ENCODE data around the gene ANKRD40CL.
"Not testable (repeated sequence)": the region's sequence is repeated elsewhere in the genome, so short reads cannot be mapped to it uniquely, and the experiment has no call there.

The ANKRD40CL gene, protein sequence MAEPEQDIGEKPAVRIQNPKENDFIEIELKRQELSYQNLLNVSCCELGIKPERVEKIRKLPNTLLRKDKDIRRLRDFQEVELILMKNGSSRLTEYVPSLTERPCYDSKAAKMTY

DNA sequence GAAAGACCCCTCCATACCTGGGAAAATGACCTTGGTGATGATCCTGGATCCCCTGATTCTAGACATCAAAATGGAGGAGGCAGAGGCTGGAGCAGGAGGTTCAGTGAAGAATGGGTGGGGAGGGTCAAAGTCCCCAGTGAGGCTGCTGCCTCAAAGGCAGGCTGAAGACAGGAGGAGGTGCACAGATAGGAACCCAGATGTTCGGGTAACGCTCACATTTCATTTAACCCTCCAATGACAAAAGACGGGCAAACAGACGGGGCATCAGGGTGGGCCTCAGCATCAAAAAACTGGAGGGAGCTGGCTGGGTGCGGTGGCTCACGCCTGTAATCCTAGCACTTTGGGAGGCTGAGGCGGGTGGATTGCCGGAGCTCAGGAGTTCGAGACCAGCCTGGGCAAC, at the start of gene ANKRD40CL:
Gene ANKRD40CL (minus strand): TSS at position 73 of the 400 bp plus-strand sequence. CDS start 605 bp downstream, outside the sequence.
- no peak for DNase-seq (ENCODE audit: low spot score)

DNA sequence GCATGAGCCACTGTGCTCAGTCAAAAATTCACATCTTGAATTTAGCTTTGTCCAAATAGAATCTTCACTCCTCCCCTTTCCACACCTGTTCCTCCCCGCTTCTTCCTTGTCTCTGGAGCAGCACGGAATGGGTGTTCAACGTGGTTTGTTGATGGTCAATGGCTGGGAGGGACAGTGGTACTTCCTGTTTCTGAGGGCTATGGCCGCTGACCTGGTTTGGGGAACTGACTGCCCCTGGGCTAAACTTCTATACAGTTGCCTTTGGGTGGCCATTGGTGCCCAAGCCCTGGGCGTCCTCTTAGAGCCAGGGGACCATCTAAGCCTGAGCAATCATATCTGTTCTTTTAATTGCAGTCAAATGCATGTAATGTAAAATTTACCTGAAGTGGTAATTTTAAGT, 49.0 kb upstream of the ANKRD40CL start:
- no peak for DNase-seq (ENCODE audit: low spot score)

DNA sequence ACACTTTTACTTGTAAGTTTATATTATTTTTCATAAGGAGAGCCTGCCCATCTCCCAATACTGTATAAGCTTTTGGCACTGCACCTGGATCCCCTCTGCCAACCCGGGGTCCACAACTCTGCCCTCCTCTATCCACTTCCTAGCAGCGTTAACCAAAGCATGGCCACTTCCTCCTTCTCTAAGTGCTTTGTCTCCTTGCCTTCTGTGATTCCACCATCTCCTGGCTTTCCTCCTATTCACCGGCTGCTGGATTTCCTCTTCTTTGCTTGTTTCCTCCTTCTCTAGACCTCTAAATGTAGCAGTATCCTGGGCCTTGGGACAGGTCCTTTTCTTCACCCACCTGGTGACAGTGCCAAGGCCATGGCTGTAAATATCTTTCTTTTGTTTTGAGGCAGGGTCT, 48.1 kb upstream of the ANKRD40CL start:
- no peak for DNase-seq (ENCODE audit: low spot score)

DNA sequence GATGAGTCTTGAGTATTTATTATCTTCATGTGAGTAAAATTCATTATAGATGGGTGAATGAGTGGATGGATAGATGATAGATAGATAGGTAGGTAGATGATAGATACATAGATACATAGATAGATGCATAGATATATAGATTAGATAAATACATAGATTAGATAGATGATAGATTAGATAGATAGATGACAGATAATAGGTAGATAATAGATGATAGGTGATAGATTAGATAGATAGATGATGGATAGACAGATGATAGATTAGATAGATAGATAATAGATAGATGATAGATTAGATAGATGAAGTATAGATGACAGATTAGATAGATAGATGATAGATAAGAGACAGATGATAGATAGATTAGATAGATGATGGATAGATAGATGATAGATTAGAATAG, 46.3 kb upstream of the ANKRD40CL start:
- DNase-seq (ENCODE audit: low spot score): no peak

DNA sequence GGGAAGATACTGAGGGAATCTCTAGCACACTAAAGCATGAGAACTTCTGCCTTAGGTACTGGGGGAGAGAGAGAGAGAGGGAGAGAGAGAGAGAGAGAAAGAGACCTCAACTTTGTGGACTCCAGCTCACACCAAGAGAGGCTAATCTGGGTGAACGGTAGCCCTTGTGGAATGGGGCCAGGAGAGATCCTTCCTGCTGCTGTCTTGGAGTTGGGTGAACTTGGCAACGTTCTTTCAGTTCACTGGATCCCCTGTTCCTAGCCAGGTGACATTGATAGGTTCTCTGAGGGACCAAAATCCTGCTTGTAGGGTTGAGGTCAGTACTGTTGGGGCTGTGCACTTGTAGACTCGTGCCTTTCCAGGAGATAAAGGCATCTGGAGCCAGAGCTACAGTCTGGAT, 41.6 kb upstream of the ANKRD40CL start:
- DNase-seq (ENCODE audit: low spot score): no peak

DNA sequence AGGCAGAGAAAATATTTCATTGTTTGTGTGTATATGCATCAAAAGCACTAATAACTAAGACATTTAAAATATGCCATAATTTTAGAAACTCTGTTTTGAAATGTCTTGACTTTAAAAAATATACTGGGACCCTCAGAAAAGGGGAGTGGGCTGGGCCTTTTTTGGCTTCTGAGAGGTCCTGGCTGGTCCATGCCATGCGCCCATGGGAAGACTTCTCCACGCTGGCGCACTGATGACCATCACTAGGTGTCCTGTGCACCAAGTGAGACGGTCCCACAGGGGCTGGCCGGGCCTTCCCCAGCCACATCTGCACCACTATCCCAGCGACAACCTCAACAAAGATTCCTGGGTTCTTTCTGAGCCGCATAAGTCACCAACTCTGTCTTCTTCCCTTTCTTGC, 41.1 kb upstream of the ANKRD40CL start:
- DNase-seq (ENCODE audit: low spot score): no peak

DNA sequence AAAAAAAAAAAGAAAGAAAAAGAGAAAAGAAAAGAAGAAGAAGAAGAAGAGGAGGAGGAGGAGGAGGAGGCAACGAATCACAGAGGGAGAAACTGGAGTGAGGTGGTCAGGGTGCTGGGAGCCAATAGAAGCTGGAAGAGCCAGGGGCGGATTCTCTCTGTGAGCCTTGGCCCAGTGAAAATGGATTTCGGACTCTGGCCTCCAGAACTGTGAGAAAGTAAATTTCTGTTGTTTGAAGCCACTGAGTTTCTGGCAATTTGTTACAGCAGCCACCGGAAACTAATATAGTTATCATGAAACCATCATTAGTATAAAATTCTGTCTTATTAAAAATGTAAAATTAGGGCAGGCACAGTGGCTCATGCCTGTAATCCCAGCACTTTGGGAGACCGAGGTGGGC, 40.4 kb upstream of the ANKRD40CL start:
- DNase-seq (ENCODE audit: low spot score): no peak

DNA sequence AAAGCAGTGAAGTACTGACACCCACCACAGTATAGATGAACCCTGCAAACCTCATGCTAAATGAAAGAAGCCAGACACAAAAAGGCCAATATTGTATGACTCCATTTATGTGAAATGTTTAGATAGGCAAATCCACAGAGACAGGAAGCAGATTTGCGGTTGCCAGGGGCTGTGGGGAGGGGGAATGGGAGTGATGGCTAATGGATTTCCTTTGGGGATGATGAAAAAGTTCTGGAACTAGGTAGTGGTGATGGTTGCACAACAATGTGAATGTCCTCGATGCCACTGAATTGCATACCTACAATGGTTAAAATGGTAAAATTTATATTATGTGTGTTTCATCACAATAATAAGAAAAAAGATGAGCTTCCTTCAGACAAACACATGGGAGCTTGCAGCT, 39.7 kb upstream of the ANKRD40CL start:
- no peak for DNase-seq (ENCODE audit: low spot score)

DNA sequence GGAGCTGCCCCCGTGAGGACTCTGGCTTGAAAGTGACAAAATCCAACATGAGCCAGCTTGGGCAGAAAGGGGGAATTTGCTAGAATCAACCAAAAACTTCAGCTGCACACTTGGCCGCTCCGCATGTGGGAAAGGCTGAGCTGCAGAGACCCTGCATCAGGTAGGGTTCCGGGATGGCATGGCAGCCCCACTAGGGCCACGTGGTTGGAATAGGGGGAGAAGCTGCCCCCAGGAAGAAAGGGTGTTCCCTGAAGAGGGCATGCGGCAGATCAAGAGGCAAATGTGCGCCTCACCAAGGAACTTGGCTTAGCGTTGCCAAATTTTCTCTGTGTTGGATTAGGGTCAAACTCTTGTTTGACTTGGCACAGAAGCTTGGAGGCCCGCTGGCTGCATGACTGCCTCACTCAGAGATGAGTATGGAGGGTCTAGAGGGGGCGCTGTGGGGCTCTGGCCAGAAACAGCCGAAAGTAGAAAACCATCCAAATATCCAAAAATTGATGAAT, 38.9 kb upstream of the ANKRD40CL start:
- no peak for DNase-seq (ENCODE audit: low spot score)

DNA sequence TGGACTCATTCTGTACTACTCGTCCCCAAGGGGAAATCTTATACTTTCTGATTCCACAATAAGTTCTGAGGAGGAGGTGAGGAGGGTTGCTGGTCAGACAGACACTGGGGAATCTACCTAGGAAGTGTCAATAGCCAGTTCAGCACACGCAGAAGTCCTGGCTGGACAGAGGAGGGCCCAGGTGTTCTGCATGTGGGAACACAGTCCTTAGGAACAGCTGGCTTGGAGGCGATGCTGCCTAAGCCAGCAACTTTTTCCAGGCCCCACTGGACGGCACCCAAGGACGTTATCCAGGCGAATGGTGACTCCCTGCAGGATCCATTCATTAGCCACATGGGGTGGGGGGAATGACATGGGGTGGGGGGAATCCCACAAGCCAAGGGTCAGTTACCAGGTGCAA, 38.2 kb upstream of the ANKRD40CL start:
- DNase-seq (ENCODE audit: low spot score): no peak

DNA sequence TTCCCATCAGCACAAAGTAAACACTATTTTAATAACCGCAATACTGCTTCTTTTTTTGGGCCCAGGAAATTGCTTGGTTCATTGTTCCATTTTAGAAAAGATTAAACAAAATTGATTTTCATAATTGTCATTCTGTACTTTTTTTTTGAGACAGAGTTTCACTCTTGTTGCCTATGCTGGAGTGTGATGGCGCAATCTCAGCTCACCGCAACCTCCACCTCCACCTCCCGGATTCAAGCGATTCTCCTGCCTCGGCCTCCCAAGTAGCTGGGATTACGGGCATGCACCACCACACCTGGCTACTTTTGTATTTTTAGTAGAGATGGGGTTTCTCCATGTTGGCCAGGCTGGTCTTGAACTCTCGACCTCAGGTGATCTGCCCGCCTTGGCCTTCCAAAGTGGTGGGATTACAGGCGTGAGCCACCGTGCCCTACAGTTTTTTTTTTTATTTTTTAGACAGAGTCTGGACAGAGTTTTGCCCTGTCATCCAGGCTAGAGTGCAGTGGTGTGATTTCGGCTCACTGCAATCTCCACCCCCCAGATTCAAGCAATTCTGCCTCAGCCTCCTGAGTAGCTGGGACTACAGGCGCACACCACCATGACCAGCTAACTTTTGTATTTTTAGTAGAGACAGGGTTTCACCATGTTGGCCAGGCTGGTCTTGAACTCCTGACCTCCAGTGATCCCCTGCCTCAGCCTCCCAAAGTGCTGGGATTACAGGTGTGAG, 37.6 kb upstream of the ANKRD40CL start:
- not testable (repeated sequence) for DNase-seq (ENCODE audit: low spot score)

DNA sequence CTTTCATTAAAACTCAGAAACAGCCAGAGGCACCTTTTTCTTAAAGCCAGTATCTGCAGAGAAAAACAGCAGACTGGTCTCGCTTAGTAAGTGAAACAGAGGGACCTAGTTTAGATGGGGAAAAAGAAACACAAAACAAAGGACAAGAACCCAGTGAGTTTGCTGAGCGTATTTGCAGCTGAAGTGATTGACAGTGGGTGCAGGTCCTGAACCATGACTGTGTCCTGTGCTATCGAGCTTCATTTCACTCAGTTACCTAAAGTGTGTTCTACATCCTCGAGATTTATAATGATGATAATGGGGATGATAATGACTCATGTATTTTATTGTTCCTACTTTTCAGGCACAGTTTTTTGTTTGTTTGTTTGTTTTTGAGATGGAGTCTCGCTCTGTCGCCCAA, 36.4 kb upstream of the ANKRD40CL start:
- no peak for DNase-seq (ENCODE audit: low spot score)

DNA sequence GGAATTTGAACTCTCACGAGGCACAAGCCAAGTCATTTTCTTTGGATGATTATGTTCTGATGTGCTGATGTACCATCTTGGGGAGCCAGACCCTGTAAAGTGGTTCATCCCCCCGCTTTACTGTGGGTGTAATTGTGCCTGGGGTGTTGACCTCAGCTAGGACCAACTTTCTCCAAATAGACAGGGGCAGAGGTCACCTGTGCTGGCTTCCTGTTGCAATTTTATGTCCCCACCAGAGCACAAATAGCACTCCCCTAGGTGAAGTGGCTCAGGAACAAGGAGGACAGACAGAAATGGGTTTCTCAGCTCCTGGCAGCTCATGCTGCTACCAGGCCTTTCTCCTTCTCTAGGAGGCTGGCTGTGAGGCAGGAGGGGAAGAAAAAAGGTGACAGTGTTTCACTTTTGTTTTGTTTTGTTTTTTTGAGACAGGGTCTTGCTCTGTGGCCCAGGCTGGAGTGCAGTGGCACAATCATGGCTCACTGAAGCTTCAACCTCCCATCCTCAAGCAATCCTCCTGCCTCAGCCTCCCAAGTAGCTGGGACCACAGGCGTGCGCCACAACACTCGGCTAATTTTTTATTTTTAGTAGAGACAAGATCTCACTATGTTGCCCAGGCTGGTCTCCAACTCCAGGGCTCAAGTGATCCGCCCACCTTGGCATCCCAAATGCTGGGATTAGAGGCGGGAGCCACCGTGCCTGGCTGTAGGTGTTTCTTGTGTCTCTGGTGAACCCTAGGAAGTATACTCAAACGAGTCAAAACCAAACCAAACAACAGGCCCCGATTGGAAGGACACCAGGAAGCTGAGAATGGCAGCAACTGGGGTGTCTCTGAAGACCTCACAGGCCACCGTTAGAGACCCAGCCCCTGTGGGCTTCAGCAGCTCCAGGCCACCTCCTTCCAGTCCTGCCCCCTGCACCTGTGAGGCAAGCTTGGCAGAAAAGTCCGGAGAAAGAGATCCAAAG, 35.6 kb upstream of the ANKRD40CL start:
- no peak for DNase-seq (ENCODE audit: low spot score)

DNA sequence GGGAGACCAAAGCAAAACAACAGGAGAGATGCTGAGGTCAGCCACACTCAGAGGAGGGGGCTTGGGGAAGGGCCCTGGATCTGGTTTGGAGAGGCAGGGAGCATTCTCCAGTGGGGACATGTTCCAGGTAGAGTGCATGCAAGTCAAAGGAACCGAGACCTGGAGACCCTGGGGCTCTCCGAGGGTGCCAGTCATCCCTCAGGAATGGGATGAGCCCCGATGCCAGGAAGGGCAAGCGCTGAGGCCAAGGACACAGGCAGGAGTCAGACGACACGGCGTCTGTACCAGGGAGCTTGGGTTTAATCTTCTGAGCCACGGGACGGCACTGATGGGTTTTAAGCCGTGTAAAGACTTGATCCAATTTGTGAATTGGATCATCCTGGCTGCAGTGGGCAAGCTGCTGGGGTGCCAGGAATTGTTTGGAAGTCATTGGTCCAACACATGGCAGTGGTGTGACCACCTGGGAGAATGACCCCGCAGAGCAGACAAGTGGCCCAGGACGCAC, 32.9 kb upstream of the ANKRD40CL start:
- DNase-seq (ENCODE audit: low spot score): no peak

DNA sequence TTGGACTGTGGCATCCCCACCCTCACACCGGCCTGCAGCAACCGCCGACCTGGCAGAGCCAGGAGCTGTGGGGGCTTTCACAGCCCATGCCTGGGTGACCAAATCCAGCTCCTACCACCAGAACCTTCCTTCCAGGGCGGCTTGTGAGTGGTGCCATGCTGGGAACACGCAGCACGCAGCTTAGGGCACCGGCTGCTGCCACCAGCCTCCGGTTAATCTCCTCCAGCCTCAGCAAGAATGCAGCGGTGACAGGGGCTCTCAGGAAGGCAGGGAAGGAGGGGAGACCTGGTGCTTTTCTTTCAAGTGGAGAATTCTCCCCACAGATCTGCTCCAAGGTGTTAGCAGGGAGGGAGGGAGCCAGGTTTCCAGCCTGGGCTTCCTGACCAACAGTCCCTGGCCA, 32.3 kb upstream of the ANKRD40CL start:
- no peak for DNase-seq (ENCODE audit: low spot score)

DNA sequence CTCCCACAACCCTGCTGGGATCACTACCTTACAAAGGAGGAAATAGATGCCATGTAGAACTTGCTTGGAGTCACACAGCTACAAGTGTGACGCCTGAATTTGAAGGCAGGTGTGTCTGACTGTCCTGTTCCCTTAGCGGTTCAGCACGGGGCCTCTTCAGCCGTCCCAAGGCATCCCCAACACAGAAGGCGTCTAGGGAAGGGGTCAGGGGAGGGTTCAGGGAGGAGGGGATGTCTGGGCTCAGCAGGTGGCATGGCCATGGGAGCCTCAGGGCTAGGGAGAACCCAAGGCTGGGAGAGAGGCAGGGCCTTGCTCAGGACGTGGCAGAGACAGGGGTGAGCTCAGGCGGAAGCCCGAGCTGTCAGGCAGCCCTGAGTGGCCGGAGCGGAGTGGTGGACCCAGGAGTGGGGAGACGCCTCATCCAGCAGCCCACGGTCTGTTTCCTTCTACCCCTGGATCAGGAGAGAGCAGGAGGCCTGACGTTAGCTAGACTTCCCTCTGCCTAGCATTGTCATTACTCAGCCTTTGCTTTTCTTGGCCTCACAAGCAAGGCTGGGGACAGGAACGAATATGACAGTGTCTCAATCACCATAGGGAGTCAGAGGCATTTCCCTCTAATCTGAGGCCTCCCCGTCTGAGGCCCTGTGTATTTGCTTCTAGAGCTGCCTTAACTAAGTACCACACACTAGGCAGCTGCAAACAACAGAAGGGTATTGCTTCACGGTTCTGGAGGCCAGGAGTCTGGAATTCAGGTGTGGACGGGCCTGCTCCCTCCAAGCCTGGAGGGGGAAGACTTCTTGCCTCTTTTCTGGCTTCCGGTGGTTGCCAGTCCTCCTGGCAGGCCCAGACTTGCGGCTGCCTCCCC, 31.3 kb upstream of the ANKRD40CL start:
- no peak for DNase-seq (ENCODE audit: low spot score)

DNA sequence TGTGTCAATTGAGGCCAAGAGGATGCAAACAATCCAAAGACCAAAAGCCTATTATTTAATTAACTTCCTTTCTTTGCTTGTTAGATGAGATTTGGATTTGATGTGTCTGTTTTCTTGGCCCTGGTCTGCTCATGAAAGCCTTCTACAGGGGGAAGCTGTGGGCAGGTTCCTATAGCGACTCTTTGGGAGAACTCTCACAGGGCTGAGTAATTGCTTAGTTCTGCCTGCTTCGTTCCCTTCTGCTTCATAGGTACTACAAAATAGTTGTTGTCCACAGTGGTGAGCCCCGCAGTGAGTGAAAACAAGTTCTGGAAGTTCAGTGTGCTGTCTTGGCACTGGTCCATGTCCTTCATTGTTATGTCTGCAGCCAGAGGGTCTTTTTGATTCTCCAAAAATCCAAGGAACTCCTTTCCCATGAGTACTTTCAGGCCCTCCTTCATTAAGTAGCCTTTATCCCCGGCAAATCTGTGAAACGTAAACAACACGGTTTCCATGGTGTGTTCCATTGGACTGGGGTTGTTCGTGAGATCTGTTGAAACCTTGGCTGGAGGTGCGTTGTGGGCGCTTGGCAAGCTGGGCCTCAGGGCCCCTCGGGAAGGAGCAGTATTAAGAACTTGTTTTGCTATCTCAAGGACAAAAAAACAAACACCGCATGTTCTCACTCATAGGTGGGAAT, 30.0 kb upstream of the ANKRD40CL start:
- no peak for DNase-seq (ENCODE audit: low spot score)

DNA sequence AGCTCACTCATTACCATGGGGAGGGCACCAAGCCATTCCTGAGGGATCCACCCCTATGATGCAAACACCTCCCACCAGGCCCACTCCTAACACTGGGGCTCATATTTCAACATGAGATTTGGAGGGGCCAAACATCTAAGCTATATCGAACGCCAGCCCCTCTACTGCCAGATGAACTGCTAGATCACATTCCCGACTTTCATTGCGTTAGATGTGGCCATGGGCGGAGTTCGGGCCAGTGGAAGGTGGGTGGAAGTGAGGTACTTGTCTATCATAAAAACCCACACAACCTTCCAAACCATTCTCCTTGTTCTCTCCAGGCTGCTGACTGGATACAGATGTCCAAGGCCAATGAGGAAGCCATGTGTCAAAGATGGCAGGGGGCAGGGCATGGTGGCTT, 27.0 kb upstream of the ANKRD40CL start:
- DNase-seq (ENCODE audit: low spot score): no peak

DNA sequence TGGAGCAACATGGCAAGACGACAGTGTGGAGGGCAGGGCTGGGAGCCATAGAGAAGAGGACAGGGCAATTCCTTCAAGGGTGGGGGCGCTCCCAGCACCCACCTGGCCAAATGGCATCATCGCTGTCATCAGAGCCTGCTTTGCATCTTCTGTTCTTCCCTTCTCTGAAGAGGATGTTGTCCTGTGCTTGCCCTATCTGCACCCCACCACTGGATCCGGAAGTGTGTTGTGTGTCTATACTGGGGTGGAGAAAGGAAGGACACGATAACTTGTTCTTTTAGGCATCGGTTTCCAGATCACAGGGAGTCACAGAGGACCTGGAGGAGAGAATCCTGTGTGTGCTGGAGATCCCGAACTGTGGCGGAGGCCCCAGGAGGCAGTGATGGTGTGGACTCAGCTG, 25.7 kb upstream of the ANKRD40CL start:
- DNase-seq (ENCODE audit: low spot score): no peak

DNA sequence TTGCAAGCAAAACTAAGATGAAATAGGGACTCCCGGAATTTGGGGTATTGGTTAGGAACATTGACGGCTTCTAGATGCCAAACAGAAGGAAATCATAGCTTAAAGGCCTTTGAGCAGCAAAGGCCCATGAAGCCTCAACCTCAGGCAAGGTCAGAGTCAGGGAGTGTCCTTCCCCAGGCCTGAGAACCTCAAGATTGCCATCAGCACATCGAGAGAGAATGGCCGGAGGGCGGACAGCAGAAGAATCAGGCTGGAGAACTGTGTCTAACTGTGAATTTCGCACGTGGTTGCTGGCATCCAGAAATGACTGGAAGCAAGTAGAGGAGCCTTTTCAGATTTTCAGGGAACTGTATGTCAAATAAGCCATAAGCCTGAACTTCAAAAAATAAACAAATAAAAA, 24.8 kb upstream of the ANKRD40CL start:
- DNase-seq (ENCODE audit: low spot score): no peak

DNA sequence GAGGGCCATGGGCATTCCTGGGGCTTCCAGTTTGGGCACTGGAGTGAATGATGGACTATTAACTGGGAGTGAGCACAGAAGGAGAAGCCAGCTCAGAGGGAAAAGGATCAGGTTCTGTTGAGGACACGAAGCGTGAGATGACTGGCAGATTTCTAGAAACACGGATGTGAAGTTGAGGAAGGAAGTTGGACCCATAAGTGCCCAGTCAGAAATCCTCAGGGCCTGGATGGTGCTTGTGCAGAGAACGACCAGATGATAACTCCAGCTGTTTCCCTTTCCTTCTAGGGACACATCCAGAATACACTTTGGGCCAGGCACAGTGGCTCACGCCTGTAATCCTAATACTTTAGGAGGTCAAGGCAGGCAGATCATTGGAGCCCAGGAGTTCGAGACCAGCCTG, 23.3 kb upstream of the ANKRD40CL start:
- no peak for DNase-seq (ENCODE audit: low spot score)
